Astrocyte (in vitro differentiated cells and primary cell): ENCODE results near the gene FBLIM1. TPM values are rescaled to one million over a fixed set of nuclear protein-coding genes. Genes with fewer than 3 reads are reported as not detected.

Experiments used
- DNase-seq: peaks from one replicate; pipeline ENCODE4 v3.0.0-alpha.2; 2010; ENCODE audit warnings: low read depth
- FAIRE-seq: peaks from 2 replicates; lab custom pipeline; 2011; peaks lifted over from hg19 to GRCh38; lab: Jason Lieb, UNC
- H2AFZ ChIP-seq: 2 replicates; pipeline ENCODE4 v1.6.0; 2012; ENCODE audit warnings: low read depth, low read length, inconsistent platforms
- H3K27ac ChIP-seq: 2 replicates; pipeline ENCODE4 v1.5.1; 2011; ENCODE audit warnings: low read depth, low read length, inconsistent platforms
- H3K27me3 ChIP-seq: 2 replicates; pipeline ENCODE4 v1.6.0; 2011; ENCODE audit warnings: low read length, inconsistent platforms; ENCODE audit not compliant: insufficient read depth
- H3K36me3 ChIP-seq: 2 replicates; pipeline ENCODE4 v1.5.1; 2011; ENCODE audit warnings: low read length, inconsistent platforms; ENCODE audit not compliant: insufficient read depth
- H3K4me1 ChIP-seq: 2 replicates; pipeline ENCODE4 v1.5.1; 2011; ENCODE audit warnings: low read length, inconsistent platforms; ENCODE audit not compliant: insufficient read depth
- H3K4me2 ChIP-seq: 2 replicates; pipeline ENCODE4 v1.6.0; 2012; ENCODE audit warnings: low read length, inconsistent platforms
- H3K4me3 ChIP-seq: 2 replicates; pipeline ENCODE4 v1.5.1; 2011; ENCODE audit warnings: low read depth, mild to moderate bottlenecking, low read length, inconsistent platforms; ENCODE audit not compliant: insufficient read depth
- H3K79me2 ChIP-seq: 2 replicates; pipeline ENCODE4 v1.6.0; 2012; ENCODE audit warnings: mild to moderate bottlenecking, low read length, inconsistent platforms; ENCODE audit not compliant: insufficient read depth
- H3K9ac ChIP-seq: 2 replicates; pipeline ENCODE4 v1.6.0; 2012; ENCODE audit warnings: mild to moderate bottlenecking, low read length, inconsistent platforms
- H3K9me3 ChIP-seq: 2 replicates; pipeline ENCODE4 v1.5.1; 2012; ENCODE audit warnings: low read depth, mild to moderate bottlenecking, low read length, inconsistent platforms; ENCODE audit not compliant: insufficient read depth
- H4K20me1 ChIP-seq: 2 replicates; pipeline ENCODE4 v1.6.0; 2012; ENCODE audit warnings: low read length, inconsistent platforms; ENCODE audit not compliant: insufficient read depth
- H3K27ac Mint-ChIP-seq: one replicate; pipeline ENCODE4 v1.8.0; 2021; ENCODE audit warnings: mild to moderate bottlenecking, mixed read lengths; ENCODE audit not compliant: unreplicated experiment
- H3K27me3 Mint-ChIP-seq: one replicate; pipeline ENCODE4 v1.8.0; 2021; ENCODE audit warnings: low read depth, mixed read lengths; ENCODE audit not compliant: unreplicated experiment
- H3K36me3 Mint-ChIP-seq: one replicate; pipeline ENCODE4 v1.8.0; 2021; ENCODE audit warnings: low read depth, mixed read lengths; ENCODE audit not compliant: unreplicated experiment
- H3K4me1 Mint-ChIP-seq: one replicate; pipeline ENCODE4 v1.8.0; 2021; ENCODE audit warnings: low read depth, mixed read lengths; ENCODE audit not compliant: unreplicated experiment
- H3K4me3 Mint-ChIP-seq: one replicate; pipeline ENCODE4 v1.8.0; 2021; ENCODE audit warnings: mild to moderate bottlenecking, moderate library complexity, mixed read lengths; ENCODE audit not compliant: unreplicated experiment
- H3K9me3 Mint-ChIP-seq: one replicate; pipeline ENCODE4 v1.8.0; 2021; ENCODE audit warnings: mild to moderate bottlenecking, mixed read lengths; ENCODE audit not compliant: unreplicated experiment
- EZH2 ChIP-seq: IDR thresholded peaks from 2 replicates; pipeline ENCODE4 v1.6.1; 2012; ENCODE audit warnings: mild to moderate bottlenecking, low read length, inconsistent platforms; ENCODE audit not compliant: insufficient read depth
- total RNA-seq: library from RNA; stranded (reverse); gene quantifications from 2 replicates; pipeline ENCODE4 v1.2.1, GENCODE V29; 2021
- TF ChIP-seq, protein P1 (sequence below): IDR thresholded peaks from 2 replicates; pipeline ENCODE4 v1.5.1; 2011; ENCODE audit warnings: low read depth, mild to moderate bottlenecking, inconsistent platforms, low read length, moderate library complexity; ENCODE audit not compliant: insufficient read depth

The FBLIM1 gene
- total RNA-seq, 1 donor from 2014 or later, result 179 TPM

DNA sequence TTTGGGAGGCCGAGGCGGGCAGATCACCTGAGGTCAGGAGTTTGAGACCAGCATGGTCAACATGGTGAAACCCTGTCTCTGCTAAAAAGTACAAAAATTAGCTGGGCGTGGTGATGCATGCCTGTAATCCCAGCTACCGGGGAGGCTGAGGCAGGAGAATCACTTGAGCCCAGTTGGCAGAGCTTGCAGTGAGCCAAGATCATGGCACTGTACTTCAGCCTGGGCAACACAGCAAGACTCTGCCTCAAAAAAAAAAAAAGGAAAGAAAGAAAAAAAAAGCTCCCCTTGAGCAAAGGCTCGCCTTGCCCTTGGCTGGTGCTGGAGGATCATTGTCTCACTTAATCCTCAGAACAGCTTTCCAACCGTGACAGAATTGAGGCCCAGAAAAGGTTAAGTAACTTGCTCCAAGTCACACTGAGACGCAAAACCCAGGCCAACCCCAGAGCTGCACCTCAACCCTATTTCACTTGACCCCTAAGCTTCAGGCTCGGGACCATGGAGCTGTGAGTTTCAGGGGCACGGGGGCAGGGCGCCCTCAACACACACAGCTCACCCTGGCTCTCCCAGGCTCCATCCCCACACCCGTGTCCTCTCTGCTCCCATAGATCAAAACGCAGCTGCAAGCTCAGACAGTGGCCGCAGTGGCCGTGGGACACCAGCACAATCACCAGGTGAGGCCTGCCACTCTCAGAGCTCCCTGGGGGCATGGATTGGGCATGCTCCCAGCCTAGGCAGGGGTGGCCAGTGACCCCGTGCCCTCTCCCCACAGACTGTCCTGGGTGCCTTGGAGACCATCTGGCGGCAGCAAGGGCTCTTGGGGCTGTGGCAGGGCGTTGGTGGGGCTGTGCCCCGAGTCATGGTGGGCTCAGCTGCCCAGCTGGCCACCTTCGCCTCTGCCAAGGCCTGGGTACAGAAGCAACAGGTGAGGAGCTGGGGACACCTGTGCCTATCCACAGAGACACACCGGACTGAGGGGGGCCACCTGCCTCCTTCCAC, 21.0 kb upstream of the FBLIM1 start:
- Mint-ChIP-seq H3K36me3 (peaks cover 6% of the 10 kb centered on the region), H3K27me3 (no peaks in the 10 kb centered on the region), H3K4me1 (no peaks in the 10 kb centered on the region), H3K4me3 (no peak overlapping the region), H3K9me3 (no peaks in the 10 kb centered on the region), H3K27ac (no peak overlapping the region)
- Histone ChIP-seq H3K4me1 (no peaks in the 10 kb centered on the region), H3K27me3 (no peaks in the 10 kb centered on the region), H4K20me1 (no peaks in the 10 kb centered on the region), H3K4me3 (no peak overlapping the region), H3K27ac (no peak overlapping the region), H3K9me3 (no peaks in the 10 kb centered on the region), H3K79me2 (no peaks in the 10 kb centered on the region), H3K9ac (no peak overlapping the region), H3K4me2 (no peak overlapping the region), H3K36me3 (no peaks in the 10 kb centered on the region), H2AFZ (no peak overlapping the region)
- TF ChIP-seq EZH2, result no peak
- TF ChIP-seq, protein P1, sequence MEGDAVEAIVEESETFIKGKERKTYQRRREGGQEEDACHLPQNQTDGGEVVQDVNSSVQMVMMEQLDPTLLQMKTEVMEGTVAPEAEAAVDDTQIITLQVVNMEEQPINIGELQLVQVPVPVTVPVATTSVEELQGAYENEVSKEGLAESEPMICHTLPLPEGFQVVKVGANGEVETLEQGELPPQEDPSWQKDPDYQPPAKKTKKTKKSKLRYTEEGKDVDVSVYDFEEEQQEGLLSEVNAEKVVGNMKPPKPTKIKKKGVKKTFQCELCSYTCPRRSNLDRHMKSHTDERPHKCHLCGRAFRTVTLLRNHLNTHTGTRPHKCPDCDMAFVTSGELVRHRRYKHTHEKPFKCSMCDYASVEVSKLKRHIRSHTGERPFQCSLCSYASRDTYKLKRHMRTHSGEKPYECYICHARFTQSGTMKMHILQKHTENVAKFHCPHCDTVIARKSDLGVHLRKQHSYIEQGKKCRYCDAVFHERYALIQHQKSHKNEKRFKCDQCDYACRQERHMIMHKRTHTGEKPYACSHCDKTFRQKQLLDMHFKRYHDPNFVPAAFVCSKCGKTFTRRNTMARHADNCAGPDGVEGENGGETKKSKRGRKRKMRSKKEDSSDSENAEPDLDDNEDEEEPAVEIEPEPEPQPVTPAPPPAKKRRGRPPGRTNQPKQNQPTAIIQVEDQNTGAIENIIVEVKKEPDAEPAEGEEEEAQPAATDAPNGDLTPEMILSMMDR, result no peak
- FAIRE-seq (no peak), DNase-seq (no peak)

DNA sequence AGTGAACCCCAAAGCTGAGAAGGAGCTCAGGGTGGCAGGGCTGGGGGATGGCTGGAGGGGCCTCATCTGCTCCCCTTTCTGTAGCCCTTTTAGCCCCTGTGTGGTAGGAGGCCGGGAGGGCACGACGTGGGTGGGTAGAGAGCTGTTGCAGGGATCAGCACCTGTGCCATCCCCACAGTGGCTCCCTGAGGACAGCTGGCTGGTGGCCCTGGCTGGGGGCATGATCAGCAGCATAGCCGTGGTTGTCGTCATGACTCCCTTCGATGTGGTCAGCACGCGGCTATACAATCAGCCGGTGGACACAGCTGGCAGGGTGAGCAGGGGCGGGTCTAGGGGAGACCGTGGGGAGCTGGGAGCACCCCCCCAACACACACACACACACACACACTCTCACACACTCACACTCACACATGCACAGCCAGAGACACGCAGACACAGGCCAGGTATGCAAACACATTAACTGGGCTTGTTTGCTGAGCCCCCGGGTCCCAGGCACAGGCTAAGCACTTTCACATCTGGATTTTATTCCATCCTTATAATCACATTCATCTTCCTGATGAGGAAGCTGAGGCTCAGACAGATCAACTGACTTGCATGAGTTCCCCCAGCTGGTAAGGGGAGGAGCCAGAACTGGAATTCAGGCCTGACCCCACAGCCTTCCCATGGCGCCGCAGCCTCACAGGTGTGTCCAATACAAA, 20.0 kb upstream of the FBLIM1 start:
- H3K9me3 Mint-ChIP-seq, result no peaks in the 10 kb centered on the region
- Histone ChIP-seq H4K20me1 (no peaks in the 10 kb centered on the region), H3K27me3 (no peaks in the 10 kb centered on the region), H3K4me2 (no peak overlapping the region), H3K27ac (no peak overlapping the region), H3K9ac (no peak overlapping the region), H3K4me1 (no peaks in the 10 kb centered on the region), H3K4me3 (no peak overlapping the region), H3K36me3 (no peaks in the 10 kb centered on the region), H3K9me3 (no peaks in the 10 kb centered on the region), H3K79me2 (no peaks in the 10 kb centered on the region), H2AFZ (no peak overlapping the region)
- H3K4me3 Mint-ChIP-seq, result peak overlapping the region; percentile 27
- no peak for TF ChIP-seq EZH2
- TF ChIP-seq, protein P1, result no peak
- peaks cover 3% of the 10 kb centered on the region for H3K27me3 Mint-ChIP-seq
- no peak overlapping the region for H3K27ac Mint-ChIP-seq
- no peaks in the 10 kb centered on the region for H3K36me3 Mint-ChIP-seq
- FAIRE-seq (no peak), DNase-seq (no peak)
- no peaks in the 10 kb centered on the region for H3K4me1 Mint-ChIP-seq
